HT-29 (cell line): ENCODE data around the gene PAX7. TPM values are rescaled to one million over a fixed set of nuclear protein-coding genes. Genes with fewer than 3 reads are reported as not detected.
"Not testable (repeated sequence)": the region's sequence is repeated elsewhere in the genome, so short reads cannot be mapped to it uniquely, and the experiment has no call there.

Experiments
- DNase-seq: peaks from one replicate; pipeline ENCODE4 v3.0.0-alpha.2; 2015; ENCODE audit warnings: low spot score
- total RNA-seq: library from RNA; depleted of rRNA; stranded (reverse); fragments of >200 nt; shearing (Covaris generic); gene quantifications from 2 replicates; pipeline ENCODE4 v1.2.3, GENCODE V29; 2014

The PAX7 gene
- total RNA-seq, 1 experiment from 2014 or later = not detected

DNA sequence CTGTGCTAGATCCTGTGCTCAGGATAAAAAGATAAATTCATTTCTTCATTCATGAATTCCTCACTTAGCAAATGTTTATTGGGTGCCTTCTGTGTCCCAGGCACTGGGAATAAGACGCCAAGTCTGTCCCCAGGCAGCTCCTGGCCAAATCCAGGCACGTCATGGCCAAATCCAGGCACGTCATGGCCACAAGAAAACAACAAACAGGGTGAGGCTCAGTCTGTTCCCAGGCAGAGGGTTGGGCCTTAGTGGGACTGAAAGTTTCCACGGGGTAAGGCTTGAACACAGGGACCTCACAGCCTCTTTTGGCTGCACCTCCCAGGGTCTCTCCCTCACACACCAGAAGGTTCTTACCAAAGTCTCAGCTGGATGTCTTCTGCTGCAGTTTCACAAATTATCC is 95.7 kb downstream of the PAX7 start:
- no peak for DNase-seq

DNA sequence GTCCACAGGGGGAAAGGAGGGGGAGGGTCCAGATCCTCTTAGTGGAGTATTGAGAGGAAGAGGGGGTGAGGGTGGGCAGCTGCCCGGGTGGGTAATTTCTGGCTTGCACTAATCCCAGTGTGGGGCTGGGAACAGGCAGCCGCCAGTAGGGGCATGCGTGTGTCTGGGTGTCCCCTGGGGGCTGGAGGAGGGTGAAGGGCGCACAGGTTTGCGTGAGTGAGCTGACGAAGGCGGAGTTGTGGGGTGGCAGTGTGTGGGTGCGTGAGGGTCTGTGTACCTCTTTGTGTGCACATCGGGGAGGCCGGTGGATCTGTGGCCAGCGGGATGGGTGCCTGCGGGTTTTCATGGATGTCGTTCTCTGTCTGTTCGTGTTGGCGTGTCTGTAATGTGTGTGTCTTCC is 97.3 kb downstream of the PAX7 start:
- DNase-seq = no peak

DNA sequence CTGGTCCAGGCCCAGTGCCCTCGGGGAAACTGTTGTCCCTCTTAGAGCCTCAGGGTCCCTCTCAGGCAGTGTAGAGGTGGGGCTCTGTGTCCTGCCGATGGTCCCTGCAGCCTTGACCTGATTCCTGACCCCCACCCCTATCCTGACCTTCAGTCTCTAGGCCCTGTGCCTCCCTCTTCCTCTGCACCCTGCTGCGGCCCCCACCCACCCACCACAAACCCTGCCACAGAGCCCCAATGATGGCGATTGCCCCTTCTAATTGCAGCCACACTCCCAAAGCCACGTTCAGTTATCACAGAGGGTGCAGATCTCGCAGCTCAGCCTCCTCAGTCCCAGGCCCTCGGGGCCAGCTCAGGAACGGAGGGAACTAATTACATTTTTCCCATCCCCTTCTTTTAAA is 99.7 kb downstream of the PAX7 start:
- no peak for DNase-seq

DNA sequence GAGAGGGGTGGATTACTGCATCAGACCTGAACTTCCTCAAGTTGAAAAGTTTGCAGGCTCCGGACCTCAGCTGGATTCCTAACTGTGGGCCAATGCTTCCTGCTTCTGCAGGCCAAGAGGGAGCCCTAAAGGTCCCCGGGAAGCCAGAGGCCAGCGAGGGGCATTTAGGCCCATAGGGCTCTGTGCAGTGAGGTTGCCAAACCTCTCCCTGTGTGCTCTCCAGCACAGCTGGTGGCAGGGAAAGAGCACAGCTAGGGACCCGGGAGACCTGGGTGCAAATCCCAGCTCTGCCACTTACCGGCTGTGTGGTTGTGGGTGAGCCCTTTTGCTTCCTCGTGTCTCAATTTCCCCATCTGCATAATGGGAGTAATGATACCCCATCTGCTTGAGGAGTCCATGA is 100.5 kb downstream of the PAX7 start:
- DNase-seq = no peak

DNA sequence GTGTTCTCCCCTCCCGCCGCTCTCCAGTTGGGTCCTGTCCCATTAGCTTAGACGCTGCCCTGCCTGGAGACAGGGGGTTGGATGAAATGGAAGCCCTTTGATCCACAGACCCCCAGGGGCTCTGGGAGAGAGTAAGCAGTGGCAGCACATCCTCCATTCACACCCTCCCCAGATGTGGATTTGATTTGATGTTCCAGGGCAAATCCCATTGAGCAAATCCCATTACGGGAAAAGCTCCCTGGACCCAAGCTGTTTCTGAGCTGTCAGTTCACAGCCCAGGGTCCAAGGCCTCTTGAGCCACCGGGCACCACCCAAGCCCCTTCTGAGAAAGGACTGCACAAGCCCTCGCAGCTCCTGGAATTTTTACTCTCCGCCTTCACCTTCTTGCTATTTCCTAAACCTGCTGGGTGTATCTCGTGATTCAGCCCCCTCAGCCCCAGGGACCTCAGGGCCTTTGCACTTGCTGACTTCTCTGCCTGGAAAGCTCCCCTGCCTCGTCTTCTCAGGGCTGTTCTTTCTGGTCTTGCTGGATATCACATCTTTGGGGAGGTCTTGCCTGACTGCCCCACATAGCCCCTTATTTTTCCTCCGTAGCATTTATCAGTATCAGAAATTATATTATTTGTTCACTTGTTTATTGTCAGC is 101.1 kb downstream of the PAX7 start:
- DNase-seq = no peak

DNA sequence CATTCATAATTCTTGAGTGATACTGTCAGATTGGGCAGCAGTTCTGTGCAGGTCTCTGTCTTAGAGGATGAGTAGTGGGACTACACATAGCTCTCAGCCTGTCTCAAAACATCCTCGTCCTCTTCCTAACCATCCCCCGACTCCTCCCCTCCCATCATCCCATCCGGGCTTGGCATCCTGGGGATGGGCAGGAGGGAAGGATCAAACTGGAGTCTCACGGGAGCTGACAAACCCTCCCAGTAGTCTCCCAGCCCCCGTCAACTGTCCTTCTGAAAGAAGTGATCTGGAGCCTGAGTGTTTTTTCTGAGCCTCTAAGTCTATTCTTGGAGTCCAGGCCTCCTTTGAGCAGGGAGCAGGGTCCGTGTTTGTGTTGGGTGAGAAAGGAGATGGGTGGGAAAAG is 102.0 kb downstream of the PAX7 start:
- no peak for DNase-seq

DNA sequence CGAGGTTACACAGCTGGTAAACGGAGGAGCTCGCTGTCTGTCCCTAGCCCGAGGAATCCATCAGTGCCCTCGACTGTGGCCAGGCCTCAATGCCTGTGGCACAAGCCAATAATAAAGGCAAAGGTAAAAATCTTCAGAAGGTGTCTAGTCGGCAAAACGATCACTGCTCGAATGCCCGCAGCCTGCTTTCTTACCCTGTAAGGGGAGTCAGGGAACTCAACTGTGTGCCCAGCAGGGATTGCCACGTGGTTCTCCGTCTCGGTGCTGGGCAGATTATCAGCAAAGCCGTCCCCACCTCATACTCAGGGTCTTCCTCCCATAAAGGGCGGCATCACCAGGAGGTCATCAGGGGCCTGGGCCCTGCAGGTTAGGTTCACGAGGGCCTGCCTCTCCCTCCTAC is 103.4 kb downstream of the PAX7 start:
- DNase-seq = no peak

DNA sequence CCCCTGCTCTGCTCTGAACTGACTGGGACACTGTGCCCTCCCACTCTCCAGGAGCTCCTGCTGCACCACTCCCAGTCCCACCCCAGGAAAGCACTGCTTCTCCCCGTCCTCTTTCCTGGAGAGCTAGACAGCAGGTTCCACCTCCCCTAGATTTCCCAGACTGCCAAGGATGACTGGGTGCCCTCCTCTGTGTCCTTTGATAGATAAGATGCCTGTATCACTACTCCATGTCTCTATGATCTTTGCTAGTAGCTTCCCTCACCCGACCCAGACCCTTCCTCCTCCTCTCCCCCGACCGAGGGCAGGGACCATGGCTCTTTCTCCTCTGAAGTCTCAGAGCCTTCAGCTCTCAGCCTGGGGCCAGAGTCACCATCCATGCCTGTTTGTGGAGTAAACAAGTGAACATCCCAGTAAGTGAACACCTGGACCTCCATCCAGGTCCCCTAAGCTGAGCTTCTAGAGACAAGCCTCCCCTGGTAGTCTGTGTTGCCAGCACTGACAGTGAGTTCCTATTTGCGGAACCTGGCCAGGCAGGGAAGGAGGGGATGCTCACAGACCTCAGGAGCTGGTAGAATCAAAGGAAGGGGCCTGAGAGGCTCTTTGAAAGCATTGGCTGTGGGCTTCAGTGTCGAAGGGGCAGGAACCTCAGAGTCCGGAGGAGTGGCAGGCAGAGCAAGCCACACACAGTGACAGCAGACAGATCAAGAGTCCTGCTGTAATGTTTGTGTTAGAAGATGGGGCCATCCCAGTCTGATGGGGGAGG is 104.0 kb downstream of the PAX7 start:
- DNase-seq = no peak

DNA sequence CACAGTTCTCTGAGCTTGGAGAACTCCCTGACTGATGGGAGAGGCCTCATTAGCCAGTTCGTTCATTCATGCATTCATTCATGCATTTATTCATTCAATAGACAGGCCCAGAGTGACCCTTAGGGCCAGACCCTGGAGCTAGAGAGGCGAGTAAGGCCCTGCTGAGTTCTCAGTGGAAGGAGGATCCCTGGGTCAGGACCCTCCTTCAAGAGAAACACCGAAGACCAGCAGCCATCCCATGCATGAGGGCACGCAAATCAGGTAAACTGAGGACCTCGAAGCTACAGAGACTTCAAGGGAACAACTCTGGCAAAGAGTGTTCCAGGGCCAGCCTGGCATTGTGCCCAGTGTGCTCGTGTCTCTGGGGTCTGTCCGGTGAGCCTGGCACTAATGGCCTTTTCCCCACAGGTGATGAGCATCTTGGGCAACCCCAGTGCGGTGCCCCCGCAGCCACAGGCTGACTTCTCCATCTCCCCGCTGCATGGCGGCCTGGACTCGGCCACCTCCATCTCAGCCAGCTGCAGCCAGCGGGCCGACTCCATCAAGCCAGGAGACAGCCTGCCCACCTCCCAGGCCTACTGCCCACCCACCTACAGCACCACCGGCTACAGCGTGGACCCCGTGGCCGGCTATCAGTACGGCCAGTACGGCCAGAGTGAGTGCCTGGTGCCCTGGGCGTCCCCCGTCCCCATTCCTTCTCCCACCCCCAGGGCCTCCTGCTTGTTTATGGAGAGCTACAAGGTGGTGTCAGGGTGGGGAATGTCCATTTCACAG is 104.8 kb downstream of the PAX7 start:
- no peak for DNase-seq

DNA sequence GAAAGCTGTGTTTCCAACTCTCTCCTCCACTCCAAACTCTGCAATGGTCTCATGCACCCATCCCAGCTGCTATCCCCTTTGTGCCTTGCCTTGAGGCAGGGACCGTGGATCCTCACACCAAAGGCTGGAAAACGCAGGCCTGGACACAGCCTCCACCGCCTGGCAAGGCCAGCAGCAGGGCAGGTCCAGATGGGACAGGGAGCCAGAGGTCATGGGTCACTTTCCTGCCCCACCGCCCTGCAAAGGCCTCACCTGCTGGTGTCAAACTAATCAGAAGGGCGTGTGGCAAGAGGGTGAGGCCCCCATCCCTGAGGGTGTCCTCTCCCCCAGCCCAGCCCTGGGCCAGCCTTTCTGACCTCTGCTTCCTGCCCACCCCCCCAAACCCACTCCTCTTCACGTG is 106.3 kb downstream of the PAX7 start:
- no peak for DNase-seq

DNA sequence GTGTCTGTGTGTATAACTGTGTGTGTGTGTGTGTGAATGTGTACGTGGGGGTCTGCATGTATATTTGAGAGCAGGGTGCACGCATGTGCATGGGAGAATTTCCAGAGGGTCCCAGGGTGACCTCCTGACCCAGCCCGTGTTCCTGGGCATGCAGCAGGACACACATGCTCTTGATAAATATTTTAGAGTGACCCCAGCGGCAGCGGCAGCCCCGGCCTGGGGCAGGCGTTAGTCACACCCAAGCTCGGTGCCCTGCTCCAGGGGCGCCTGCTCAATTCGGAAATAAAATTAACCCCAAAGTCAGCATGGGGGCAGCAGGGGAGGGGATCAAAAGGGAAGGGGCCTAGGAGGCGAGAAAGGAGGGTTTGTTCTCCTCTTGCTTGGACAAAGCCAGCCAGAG is 107.5 kb downstream of the PAX7 start:
- no peak for DNase-seq

DNA sequence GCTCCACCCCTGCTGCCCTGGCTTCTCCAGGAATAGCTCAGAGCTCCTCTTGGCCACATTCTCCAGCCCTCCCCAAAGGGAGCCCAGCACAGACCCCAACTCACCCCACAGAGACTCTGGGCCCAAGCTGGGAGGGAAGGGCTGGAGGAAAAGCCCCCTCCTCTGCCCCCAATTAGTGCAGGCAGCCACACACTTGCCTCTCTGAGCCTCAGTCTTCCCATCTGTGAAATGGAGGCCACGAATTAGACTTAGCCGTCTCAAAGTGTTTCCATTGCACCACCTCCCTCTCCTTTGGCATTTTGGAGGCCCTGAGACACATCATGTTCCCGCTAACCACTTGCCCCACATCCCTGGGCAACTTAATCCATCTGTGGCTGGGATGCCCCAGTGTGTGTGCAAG is 108.0 kb downstream of the PAX7 start:
- DNase-seq = no peak

DNA sequence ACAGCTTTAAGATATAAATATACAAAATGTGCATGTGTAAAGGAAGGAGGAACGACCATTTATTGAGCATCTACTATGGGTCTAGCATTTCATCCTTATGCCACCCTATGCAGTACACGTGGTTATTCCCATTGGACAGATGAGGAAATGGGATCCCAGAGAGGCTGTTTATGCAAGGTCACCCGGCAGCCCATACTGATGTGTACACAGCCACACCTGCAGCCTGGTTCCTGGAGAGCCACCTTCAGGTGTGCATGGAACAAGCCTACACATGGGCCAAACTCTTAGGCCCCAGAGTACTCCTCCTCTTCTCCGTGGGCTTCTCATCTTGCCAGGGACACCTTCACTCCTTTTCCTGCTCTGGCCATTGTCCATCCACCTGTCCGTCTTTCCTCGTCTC is 108.8 kb downstream of the PAX7 start:
- no peak for DNase-seq

DNA sequence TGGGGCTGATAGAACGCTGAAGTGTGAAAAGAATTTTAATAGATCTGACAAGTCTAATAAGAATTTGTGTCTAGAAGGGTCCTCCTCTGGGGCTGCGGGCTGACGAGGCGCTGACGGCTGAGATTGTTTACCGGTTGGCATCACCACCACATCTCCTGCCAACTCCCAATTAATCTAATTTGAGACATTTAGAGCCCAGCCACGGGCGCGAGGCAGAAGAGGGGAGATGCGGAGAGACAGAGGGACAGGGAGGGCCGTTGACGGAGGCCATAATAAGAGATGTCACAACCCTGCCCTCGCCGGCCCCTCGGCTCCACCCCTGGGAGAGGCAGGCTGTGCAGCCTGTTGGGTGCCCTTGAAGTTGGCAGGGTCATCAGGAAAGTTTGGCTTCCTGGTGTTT is 109.3 kb downstream of the PAX7 start:
- DNase-seq = no peak

DNA sequence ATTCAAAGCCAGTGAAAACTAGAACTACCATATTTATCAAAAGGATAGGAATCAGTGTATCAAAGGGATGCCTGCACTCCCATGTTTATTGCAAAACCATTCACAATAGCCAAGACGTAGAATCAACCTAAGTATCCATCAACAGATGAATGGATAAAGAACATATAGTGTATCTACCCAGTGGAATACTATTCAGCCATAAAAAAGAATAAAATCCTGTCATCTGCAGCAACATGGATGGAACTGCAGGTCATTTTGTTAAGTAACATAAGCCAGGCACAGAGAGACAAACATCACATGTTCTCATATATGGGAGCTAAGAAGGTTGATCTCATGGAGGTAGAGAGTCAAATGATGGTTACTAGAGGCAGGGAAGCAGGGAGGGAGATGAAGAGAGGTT is 110.0 kb downstream of the PAX7 start:
- no peak for DNase-seq

DNA sequence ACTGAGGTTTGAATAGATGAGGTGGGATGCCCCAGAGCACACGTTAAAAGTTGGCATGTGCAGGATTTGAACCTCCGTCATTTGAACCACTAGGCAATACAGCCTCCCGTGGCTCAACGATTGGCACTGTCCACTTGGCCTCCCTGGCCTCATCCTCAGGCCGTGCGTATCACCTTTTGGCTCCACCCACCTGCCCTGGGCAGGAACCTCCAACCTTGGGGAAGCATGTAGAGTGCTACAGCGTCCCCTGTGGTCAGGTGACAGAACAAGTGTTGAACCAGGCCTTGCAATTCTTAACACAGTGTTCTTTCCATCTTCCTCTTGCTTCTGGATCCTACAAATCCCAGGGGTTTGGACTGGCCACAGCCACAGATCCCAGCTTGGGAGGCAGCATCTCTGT is 112.6 kb downstream of the PAX7 start:
- no peak for DNase-seq

DNA sequence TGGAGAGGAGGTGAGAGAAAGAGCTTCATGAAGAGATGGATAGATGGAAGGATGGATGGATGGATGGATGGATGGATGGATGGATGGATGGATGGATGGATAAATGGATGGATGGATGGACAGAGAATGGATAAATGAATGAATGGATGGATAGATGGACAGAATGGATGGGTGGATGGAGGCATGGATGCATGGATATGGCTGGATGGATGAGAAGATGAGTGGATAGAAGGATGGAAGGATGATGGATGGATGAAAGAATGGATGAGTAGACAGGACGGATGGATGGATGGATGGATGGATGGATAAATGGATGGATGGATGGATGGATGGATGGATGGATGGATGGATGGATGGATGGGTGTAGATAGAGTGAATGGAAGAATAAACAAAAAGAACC is 113.7 kb downstream of the PAX7 start:
- not testable (repeated sequence) for DNase-seq

DNA sequence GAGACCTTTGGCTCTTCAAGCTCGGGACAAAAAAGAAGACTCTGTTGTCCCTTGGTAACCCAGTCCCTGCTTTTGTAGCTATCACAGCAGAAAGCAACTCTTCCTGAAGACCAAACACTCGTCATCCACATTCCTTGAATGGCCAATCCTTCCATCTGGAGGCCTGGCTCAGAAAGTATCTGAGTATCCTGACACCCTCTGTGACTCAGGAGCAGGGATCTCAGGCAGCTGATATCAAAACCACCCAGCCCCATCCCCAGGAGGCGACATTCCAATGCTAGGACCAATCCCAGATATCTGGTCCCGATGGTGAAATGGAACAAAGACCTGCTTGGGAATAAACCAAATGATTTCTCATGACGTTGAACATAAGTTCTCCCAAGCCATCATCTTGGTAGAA is 116.3 kb downstream of the PAX7 start:
- DNase-seq = no peak

DNA sequence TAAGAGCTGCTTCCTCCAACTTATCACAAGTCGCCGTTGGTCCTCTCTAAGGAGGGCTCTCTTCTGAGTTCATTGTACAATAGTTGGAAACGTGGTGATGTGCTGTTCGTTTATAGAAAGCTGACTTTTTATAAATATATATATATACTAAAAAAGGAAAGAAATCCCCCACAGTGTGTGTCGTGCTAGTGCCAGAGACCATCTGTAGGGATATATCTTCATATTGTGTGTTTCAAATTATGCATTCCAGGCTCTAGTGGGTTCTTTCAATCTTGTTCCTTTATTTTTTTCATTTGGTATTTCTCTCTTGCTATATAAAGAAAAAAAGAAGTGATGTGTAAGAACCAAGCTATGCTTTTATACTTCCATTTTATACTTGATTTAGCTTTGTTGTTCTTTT is 117.0 kb downstream of the PAX7 start:
- DNase-seq = no peak

DNA sequence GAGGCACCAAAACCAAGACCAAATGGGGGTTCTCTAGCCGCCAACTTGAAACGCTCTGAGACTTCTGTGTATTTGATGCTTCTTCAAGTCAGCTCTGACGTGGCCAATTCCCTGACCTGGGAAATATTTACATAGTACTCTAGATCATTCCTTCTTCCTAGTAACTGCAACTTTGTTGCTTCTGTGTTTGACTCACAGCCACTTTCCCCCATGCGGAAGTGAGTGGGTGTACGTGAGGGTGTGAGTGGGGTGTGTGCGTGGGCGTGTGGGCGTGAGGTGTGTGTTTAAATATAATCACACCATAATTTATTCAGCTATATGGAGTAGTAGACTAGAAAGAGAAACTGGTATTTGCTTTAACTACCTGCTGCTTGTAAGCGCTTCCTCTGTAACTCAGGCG is 117.8 kb downstream of the PAX7 start:
- DNase-seq = no peak

DNA sequence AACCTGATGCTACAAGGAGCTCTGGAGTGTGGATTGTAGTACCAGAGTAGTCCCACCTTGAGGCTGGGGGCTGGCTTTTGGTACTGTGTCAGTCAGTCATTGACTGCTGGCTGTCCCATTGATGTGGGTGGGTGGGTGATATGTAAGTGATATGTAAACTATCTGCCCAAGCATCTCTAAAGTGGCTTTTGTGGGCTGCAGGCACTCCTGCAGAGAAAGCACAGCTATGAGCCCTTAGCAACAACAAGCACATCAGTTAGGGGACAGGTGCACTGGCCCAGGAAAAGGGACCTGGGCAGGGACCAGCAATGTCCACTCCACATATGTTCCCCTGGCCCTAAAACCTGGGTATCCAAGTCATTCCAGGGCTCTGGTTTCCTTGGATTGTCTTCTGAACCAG is 118.9 kb downstream of the PAX7 start:
- no peak for DNase-seq

DNA sequence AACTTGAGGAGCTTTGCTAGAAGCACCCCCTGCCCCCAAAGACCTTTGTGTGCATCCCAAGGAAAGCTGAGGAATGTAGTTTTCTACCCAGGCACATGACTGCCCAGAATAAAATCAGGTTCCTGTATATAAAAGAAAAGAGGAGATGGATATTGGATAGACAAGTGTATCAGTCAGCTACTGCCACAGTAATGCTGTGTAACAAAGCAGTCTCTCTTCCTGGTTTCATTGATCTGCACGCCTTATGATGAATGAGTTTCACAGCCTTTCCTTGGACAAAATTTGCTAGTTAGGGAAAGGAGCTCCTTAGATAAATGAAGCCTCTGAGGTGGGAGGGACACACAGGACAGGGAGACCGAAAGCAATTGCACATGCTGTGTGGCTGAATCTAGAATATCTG is 120.0 kb downstream of the PAX7 start:
- no peak for DNase-seq

DNA sequence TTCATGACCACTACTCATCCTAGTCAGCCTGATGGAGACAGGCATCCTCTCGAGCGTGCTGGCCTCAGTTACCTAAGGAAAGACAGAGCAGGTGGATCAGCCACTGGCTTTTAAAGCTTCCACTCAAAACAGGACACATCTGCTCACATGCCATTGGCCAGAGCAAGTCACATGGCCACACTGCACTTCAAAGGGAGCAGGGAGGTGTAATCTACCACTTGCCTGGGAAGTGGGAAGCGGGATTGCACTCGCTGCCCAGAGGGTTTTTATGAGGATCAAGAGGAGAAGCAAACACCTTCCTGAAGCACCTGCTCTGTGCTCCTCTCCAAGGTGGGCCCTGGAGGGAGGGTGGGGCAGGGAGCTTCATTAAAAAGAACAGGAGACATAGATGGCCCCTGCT is 120.8 kb downstream of the PAX7 start:
- DNase-seq = no peak
